RWPE2 (cell line): ENCODE data around the gene FRY.

Experiments used
- ATAC-seq: fragments of 200-7000 bp; cut with Tn5 transposase; 3 replicates; pipeline ENCODE4 v1.9.1; 2021; ENCODE audit warnings: low read depth
- DNase-seq: peaks from one replicate; pipeline ENCODE4 v3.0.0-alpha.2; 2020; ENCODE audit warnings: low spot score
- H3K27ac ChIP-seq: fragments of 450-650 bp; 2 replicates; pipeline ENCODE4 v1.5.1; 2017; ENCODE audit warnings: mild to moderate bottlenecking; ENCODE audit not compliant: poor library complexity, severe bottlenecking
- H3K27me3 ChIP-seq: fragments of 250-450 bp; sonication (Bioruptor Pico); 2 replicates; pipeline ENCODE4 v1.5.1; 2021; ENCODE audit warnings: mild to moderate bottlenecking, moderate library complexity; ENCODE audit not compliant: insufficient read depth, poor library complexity, severe bottlenecking
- H3K36me3 ChIP-seq: fragments of 250-450 bp; sonication (Bioruptor Pico); 2 replicates; pipeline ENCODE4 v1.5.1; 2020; ENCODE audit warnings: low read depth, mild to moderate bottlenecking, moderate library complexity
- H3K4me1 ChIP-seq: fragments of 250-450 bp; sonication (Bioruptor Pico); 2 replicates; pipeline ENCODE4 v1.5.1; 2021; ENCODE audit warnings: mild to moderate bottlenecking, moderate library complexity; ENCODE audit not compliant: insufficient read depth, poor library complexity, severe bottlenecking
- H3K4me3 ChIP-seq: fragments of 250-450 bp; sonication (Bioruptor Pico); 2 replicates; pipeline ENCODE4 v1.5.1; 2021; ENCODE audit warnings: mild to moderate bottlenecking, moderate library complexity; ENCODE audit not compliant: severe bottlenecking
- H3K9me3 ChIP-seq: fragments of 250-450 bp; sonication (Bioruptor Pico); 2 replicates; pipeline ENCODE4 v1.5.1; 2021; ENCODE audit warnings: mild to moderate bottlenecking, moderate library complexity; ENCODE audit not compliant: severe bottlenecking
- TF ChIP-seq, protein P1 (sequence below): fragments of 450-650 bp; IDR thresholded peaks from one replicate; pipeline ENCODE4 v1.5.1; 2017; ENCODE audit warnings: mild to moderate bottlenecking, moderate library complexity; ENCODE audit not compliant: poor library complexity, severe bottlenecking

FRY gene

GRCh38 chr13:32302461-32302860 lies 270.9 kb downstream of the FRY start:
- Histone ChIP-seq H3K27ac (no peak overlapping the region), H3K4me1 (no peaks in the 10 kb centered on the region), H3K4me3 (no peak overlapping the region), H3K9me3 (peaks cover 2% of the 10 kb centered on the region), H3K36me3 (no peaks in the 10 kb centered on the region), H3K27me3 (no peaks in the 10 kb centered on the region)
- ATAC-seq: no peak
- DNase-seq: no peak
- TF ChIP-seq, protein P1, sequence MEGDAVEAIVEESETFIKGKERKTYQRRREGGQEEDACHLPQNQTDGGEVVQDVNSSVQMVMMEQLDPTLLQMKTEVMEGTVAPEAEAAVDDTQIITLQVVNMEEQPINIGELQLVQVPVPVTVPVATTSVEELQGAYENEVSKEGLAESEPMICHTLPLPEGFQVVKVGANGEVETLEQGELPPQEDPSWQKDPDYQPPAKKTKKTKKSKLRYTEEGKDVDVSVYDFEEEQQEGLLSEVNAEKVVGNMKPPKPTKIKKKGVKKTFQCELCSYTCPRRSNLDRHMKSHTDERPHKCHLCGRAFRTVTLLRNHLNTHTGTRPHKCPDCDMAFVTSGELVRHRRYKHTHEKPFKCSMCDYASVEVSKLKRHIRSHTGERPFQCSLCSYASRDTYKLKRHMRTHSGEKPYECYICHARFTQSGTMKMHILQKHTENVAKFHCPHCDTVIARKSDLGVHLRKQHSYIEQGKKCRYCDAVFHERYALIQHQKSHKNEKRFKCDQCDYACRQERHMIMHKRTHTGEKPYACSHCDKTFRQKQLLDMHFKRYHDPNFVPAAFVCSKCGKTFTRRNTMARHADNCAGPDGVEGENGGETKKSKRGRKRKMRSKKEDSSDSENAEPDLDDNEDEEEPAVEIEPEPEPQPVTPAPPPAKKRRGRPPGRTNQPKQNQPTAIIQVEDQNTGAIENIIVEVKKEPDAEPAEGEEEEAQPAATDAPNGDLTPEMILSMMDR: no peak

- Histone ChIP-seq H3K36me3 (no peaks in the 10 kb centered on the region), H3K27me3 (no peaks in the 10 kb centered on the region), H3K27ac (no peak overlapping the region), H3K4me1 (no peaks in the 10 kb centered on the region), H3K4me3 (no peak overlapping the region), H3K9me3 (peaks cover 2% of the 10 kb centered on the region)
- TF ChIP-seq, protein P1: no peak
- no peak for ATAC-seq
- DNase-seq: no peak
These were observed 274.1 kb downstream of the FRY start for GRCh38 chr13:32305646-32306045.

DNA sequence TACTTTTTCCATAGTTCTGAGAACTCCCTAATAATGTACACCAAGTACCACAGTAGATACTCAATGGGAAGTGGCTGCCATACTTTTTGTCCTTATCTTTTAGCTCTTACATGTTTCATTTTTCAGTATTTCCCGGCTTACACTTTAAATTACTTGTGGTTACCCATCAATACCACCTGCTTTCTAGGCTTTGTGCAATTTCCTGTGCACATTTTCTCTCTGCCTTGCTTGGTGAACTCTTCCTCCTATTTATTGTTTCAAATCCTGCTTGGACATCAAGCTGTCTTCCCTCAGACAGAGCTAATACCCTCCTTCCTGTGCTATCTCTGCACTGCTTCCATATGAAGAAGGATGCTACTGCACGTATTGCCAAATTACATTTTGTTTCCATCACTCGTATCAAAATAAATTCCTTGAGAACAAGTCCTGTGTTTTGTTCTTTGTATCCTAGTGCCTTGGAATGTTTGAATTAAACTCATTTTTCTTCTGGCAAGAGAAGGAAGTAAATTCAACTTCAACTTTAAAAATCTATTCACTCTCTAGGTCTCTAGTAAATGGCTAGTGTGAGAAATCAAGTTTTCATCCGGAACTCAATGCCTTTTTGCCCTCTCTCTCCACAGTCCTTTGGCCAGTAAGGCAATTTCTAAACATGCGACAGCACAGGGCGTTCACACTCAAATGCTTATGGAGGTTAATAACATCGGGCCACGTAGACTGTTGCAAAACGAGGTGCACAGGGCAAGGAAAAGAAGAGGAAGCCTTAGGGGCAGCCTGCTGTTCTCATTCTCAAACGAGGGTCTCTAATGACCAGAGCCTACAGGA lies 277.9 kb downstream of the FRY start:
- no peak for DNase-seq
- ATAC-seq: peak; percentile 12; the same call in 1 of the 3 replicates
- Histone ChIP-seq H3K27ac (no peak overlapping the region), H3K27me3 (no peaks in the 10 kb centered on the region), H3K4me3 (no peak overlapping the region), H3K9me3 (peaks cover 2% of the 10 kb centered on the region), H3K4me1 (no peaks in the 10 kb centered on the region), H3K36me3 (no peaks in the 10 kb centered on the region)
- TF ChIP-seq, protein P1: no peak

- H3K36me3 ChIP-seq: no peaks in the 10 kb centered on the region
- DNase-seq (no peak), ATAC-seq (peak; percentile 78)
- no peak overlapping the region for H3K27ac ChIP-seq
- H3K4me3 ChIP-seq: no peak overlapping the region
- H3K9me3 ChIP-seq: peaks cover 2% of the 10 kb centered on the region
- H3K4me1 ChIP-seq: no peaks in the 10 kb centered on the region
- H3K27me3 ChIP-seq: no peaks in the 10 kb centered on the region
- TF ChIP-seq, protein P1: peak; percentile 71
These were observed 278.6 kb downstream of the FRY start for GRCh38 chr13:32310134-32310706.
